Measurements from ENCODE around the gene ALK. TPM values are rescaled to one million over a fixed set of nuclear protein-coding genes. Genes with fewer than 3 reads are reported as not detected.

ALK gene
- polyA plus RNA-seq, 3 donors: not detected

GRCh38 chr2:29761278-29761677, 160.1 kb downstream of the ALK start:
- H3K4me3 Mint-ChIP-seq: no peak overlapping the region
- no peak overlapping the region for H3K4me3 ChIP-seq (replicated peaks in 1 of 3; ENCODE audit: low read depth in 2 of 3, low read length in 3 of 3)
- WGBS (ENCODE audit: insufficient coverage): no CpG with 5 or more reads among the region's 1 CpG
- H3K4me1 ChIP-seq (ENCODE audit: control insufficient read depth in 1 of 2, insufficient read depth in 2 of 2, low read length in 2 of 2): no peaks in the 10 kb centered on the region
- H4K20me1 ChIP-seq (ENCODE audit: insufficient read depth, low read length): no peaks in the 10 kb centered on the region
- intact Hi-C loops (cut with micrococcal nuclease): no loop called here
- H3K27ac ChIP-seq (ENCODE audit: low read depth in 1 of 2, low read length in 2 of 2): no peak overlapping the region
- no peaks in the 10 kb centered on the region for H3K36me3 ChIP-seq (replicated peaks in 1 of 2; ENCODE audit: control insufficient read depth in 1 of 2, insufficient read depth in 2 of 2, low read length in 2 of 2)
- H3K4me1 Mint-ChIP-seq: no peaks in the 10 kb centered on the region
- H3K36me3 Mint-ChIP-seq: no peaks in the 10 kb centered on the region
- peaks cover 0 to 5% (median 0%) of the 10 kb centered on the region in 7 donors for H3K9me3 Mint-ChIP-seq
- no peak for TF ChIP-seq CTCF (IDR thresholded peaks at IDR 0.05)
- no peak overlapping the region for H3K9ac ChIP-seq (ENCODE audit: insufficient read depth, low read length, poor library complexity, severe bottlenecking)
- DNase-seq: no peak
- peaks cover 0 to 3% (median 0%) of the 10 kb centered on the region in 3 donors for H3K27me3 Mint-ChIP-seq (ENCODE audit: low read depth in 3 of 3)
- H3K27me3 ChIP-seq (ENCODE audit: control insufficient read depth in 2 of 2, insufficient read depth in 2 of 2, low read length in 2 of 2): no peaks in the 10 kb centered on the region
- H3K27ac Mint-ChIP-seq: no peak overlapping the region
- no peaks in the 10 kb centered on the region for H3K79me2 ChIP-seq (ENCODE audit: insufficient read depth, low read length)
- no peaks in the 10 kb centered on the region for H3K9me3 ChIP-seq (replicated peaks in 1 of 2; ENCODE audit: control insufficient read depth in 1 of 2, insufficient read depth in 1 of 2, low read length in 2 of 2)
- no peak overlapping the region for H3K4me2 ChIP-seq (replicated peaks; ENCODE audit: extremely low read depth, low read length, poor library complexity, severe bottlenecking)
- H2AFZ ChIP-seq (ENCODE audit: insufficient read depth, low read depth, low read length, poor library complexity, severe bottlenecking): no peak overlapping the region

DNA sequence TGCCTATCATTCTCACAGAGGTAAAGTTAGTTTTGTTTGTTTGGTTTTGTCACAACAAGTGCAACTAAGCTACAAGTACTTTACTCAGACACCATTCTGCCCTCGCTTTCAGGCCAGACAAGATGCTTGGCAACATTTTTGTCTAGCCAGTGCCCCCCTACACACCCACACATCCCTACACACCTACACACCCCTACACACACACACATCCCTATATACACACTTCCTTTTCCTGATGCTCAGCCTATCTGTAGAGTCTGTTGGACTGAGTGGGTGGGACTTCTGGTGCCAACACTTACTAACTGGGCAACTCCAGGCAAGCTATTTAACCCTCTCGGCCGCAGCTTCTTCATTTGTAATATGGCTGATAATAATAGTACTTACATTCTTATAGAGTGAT, 161.4 kb downstream of the ALK start:
- no peak overlapping the region for H3K4me3 Mint-ChIP-seq
- Histone ChIP-seq H2AFZ (ENCODE audit: insufficient read depth, low read depth, low read length, poor library complexity, severe bottlenecking) (no peak overlapping the region), H3K27ac (ENCODE audit: low read depth in 1 of 2, low read length in 2 of 2) (no peak overlapping the region), H3K9ac (ENCODE audit: insufficient read depth, low read length, poor library complexity, severe bottlenecking) (no peak overlapping the region), H3K4me3 (replicated peaks in 1 of 3; ENCODE audit: low read depth in 2 of 3, low read length in 3 of 3) (no peak overlapping the region), H3K27me3 (ENCODE audit: control insufficient read depth in 2 of 2, insufficient read depth in 2 of 2, low read length in 2 of 2) (no peaks in the 10 kb centered on the region), H3K36me3 (replicated peaks in 1 of 2; ENCODE audit: control insufficient read depth in 1 of 2, insufficient read depth in 2 of 2, low read length in 2 of 2) (no peaks in the 10 kb centered on the region), H3K4me1 (ENCODE audit: control insufficient read depth in 1 of 2, insufficient read depth in 2 of 2, low read length in 2 of 2) (no peaks in the 10 kb centered on the region), H4K20me1 (ENCODE audit: insufficient read depth, low read length) (no peaks in the 10 kb centered on the region), H3K79me2 (ENCODE audit: insufficient read depth, low read length) (no peaks in the 10 kb centered on the region), H3K9me3 (replicated peaks in 1 of 2; ENCODE audit: control insufficient read depth in 1 of 2, insufficient read depth in 1 of 2, low read length in 2 of 2) (no peaks in the 10 kb centered on the region), H3K4me2 (replicated peaks; ENCODE audit: extremely low read depth, low read length, poor library complexity, severe bottlenecking) (no peak overlapping the region)
- peaks cover 0 to 3% (median 1%) of the 10 kb centered on the region in 3 donors for H3K27me3 Mint-ChIP-seq (ENCODE audit: low read depth in 3 of 3)
- H3K9me3 Mint-ChIP-seq: peaks cover 0 to 3% (median 0%) of the 10 kb centered on the region in 7 donors
- H3K4me1 Mint-ChIP-seq: no peaks in the 10 kb centered on the region
- 100% methylated on average over 1 of the region's 3 CpGs for WGBS (ENCODE audit: insufficient coverage)
- H3K27ac Mint-ChIP-seq: no peak overlapping the region
- no peak for TF ChIP-seq CTCF (IDR thresholded peaks at IDR 0.05)
- no peaks in the 10 kb centered on the region for H3K36me3 Mint-ChIP-seq
- intact Hi-C loops (cut with micrococcal nuclease): no loop called here
- DNase-seq: no peak

Data from CD14-positive monocyte (primary cell).